BJ (cell line): ENCODE results near the gene ST13. TPM values are rescaled to one million over a fixed set of nuclear protein-coding genes. Genes with fewer than 3 reads are reported as not detected.

ENCODE experiments used
- CTCF ChIA-PET: fragments of 350-600 bp; formaldehyde crosslinking; extraction: SDS; loops from one replicate; lab custom pipeline; 2021; ENCODE audit warnings: antibody characterized with exemption, inconsistent platforms; lab: Yijun Ruan, JAX
- POLR2A ChIA-PET: fragments of 300-600 bp; sonication (Branson Sonifier 250); formaldehyde crosslinking; extraction: SDS; loops from one replicate; lab custom pipeline; 2021; ENCODE audit warnings: antibody characterized with exemption; lab: Charles Lee
- DNase-seq: peaks from one replicate; pipeline ENCODE4 v3.0.0-alpha.2; 2011; ENCODE audit warnings: low read depth
- H3K27me3 ChIP-seq: 2 replicates; pipeline ENCODE4 v1.6.0; 2011; ENCODE audit warnings: low read length; ENCODE audit not compliant: control insufficient read depth, insufficient read depth
- H3K36me3 ChIP-seq: 2 replicates; pipeline ENCODE4 v1.5.1; 2011; ENCODE audit warnings: low read length; ENCODE audit not compliant: control insufficient read depth, insufficient read depth
- H3K4me3 ChIP-seq: 2 replicates; pipeline ENCODE4 v1.5.1; 2011; ENCODE audit warnings: low read depth, mild to moderate bottlenecking, control low read depth, low read length
- CTCF ChIP-seq: IDR thresholded peaks from 2 replicates; pipeline ENCODE4 v1.5.1; 2011; ENCODE audit warnings: low read depth, mild to moderate bottlenecking, control low read depth, inconsistent platforms, low read length, moderate library complexity; ENCODE audit not compliant: insufficient read depth
- polyA plus RNA-seq: library from polyadenylated mRNA; depleted of rRNA; stranded (reverse); fragments of >200 nt; gene quantifications from 2 replicates; pipeline ENCODE4 v1.2.3, GENCODE V29; 2011

The ST13 gene
- polyA plus RNA-seq, 1 experiment = 90.7 TPM

DNA sequence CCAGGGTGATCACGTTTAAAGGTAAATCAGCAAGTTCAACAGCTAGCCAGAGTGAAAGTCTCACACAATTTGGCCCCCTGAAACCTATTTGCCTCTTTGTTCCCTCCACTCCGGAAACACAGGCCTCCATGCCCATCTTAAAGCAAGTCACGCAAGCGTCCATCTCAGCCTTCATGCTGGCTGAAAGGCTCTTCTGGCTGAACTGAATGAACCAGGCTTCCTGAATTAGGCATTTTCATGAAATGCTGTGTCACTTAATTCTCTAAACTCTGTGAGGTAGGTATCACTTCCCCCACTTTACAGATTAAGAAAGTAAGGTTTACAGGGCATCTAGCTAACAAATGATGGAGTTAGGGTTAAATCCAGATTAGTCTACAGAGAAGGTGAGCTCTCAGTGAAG lies 38.7 kb downstream of the ST13 start:
- Histone ChIP-seq H3K27me3 (no peaks in the 10 kb centered on the region), H3K36me3 (no peaks in the 10 kb centered on the region; the same call in 1 of the 2 replicates), H3K4me3 (no peak overlapping the region; the same call in 1 of the 2 replicates)
- no peak for TF ChIP-seq CTCF
- ChIA-PET POLR2A (no interaction called here), CTCF (no interaction called here)
- DNase-seq = no peak

GRCh38 chr22:40813912-40814315 lies 42.5 kb downstream of the ST13 start:
- TF ChIP-seq CTCF = no peak
- ChIA-PET POLR2A (no interaction called here), CTCF (interaction anchor here (0.6 kb wide), 1 partner anchor 78 kb away, joined by 3 read pairs; no protein-coding TSS in a partner anchor)
- Histone ChIP-seq H3K27me3 (no peaks in the 10 kb centered on the region), H3K36me3 (no peaks in the 10 kb centered on the region; the same call in 1 of the 2 replicates), H3K4me3 (no peak overlapping the region)
- DNase-seq = no peak

- POLR2A ChIA-PET = no interaction called here
Measured at GRCh38 chr22:40808018-40808841, 48.2 kb downstream of the ST13 start.

DNA sequence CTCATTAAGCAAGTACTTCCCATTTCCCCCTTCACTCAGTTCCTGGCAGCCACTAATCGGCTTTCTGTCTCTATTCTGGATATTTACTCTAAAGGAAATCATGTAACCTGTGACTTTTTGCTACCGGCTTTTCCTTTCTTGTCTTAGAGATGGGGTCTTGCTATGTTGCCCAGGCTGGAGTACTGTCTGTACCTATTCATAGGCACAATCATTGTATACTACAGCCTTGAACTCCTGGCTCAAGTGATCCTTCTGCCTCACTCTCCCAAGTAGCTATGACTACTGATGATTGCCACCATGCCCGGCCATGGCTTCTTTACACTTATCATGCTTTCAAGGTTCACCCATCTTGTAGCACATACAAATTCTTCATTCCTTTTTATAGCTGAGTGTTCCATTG lies 49.7 kb downstream of the ST13 start:
- DNase-seq = no peak
- no peak for TF ChIP-seq CTCF
- CTCF ChIA-PET = interaction anchor here (1.1 kb wide), 1 partner anchor 25 kb away, joined by 4 read pairs; no protein-coding TSS in a partner anchor
- H3K4me3 ChIP-seq = no peak overlapping the region
- no peaks in the 10 kb centered on the region for H3K27me3 ChIP-seq
- peaks cover 1% of the 10 kb centered on the region; the same call in 1 of the 2 replicates for H3K36me3 ChIP-seq
- POLR2A ChIA-PET = no interaction called here

More at GRCh38 chr22:40808018-40808841, 48.2 kb downstream of the ST13 start:
- Histone ChIP-seq H3K4me3 (no peak overlapping the region), H3K36me3 (no peaks in the 10 kb centered on the region), H3K27me3 (no peaks in the 10 kb centered on the region)
- CTCF ChIA-PET = interaction anchor here (0.9 to 1.1 kb wide), 2 partner anchors 9 to 27 kb away, joined by 3 to 4 read pairs; no protein-coding TSS in a partner anchor
- TF ChIP-seq CTCF = no peak
- DNase-seq = no peak

DNA sequence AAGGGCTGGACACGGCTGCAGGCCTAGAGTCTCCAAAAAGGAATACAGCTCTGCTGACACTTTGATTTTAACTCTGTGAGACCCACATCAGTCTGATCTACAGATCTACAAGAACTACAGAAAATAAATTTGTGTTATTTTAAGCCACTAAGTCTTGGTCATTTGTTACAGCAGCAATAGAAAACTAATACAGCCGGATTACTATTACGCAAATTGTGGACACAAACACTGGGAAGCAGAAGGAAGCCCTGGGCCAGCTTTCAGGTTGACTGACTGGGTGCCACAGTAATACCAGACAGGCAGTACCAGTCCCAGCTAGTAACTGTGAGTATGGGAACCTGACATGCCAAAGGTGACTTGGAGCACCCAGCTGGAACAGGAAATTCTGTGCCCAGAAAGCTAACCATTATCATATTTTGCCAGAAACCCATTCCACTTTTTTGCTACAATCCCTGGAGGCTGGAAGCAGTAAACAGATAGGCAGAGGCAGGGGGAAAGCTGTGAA lies 50.7 kb downstream of the ST13 start:
- POLR2A ChIA-PET = no interaction called here
- DNase-seq = no peak
- no peak for TF ChIP-seq CTCF
- CTCF ChIA-PET = no interaction called here
- no peak overlapping the region for H3K4me3 ChIP-seq
- H3K27me3 ChIP-seq = no peaks in the 10 kb centered on the region
- peaks cover 1% of the 10 kb centered on the region; the same call in 1 of the 2 replicates for H3K36me3 ChIP-seq
